Measurements from ENCODE around the gene HARBI1.

The HARBI1 gene

GRCh38 chr11:46643531-46643930 lies 26.5 kb upstream of the HARBI1 start:
- Histone ChIP-seq H3K27me3 (replicated peaks in 2 of 5; ENCODE audit: control insufficient read depth in 4 of 5, insufficient read depth in 5 of 5, low read length in 4 of 5) (no peaks in the 10 kb centered on the region), H3K36me3 (ENCODE audit: control insufficient read depth in 4 of 4, insufficient read depth in 4 of 4, low read length in 3 of 4) (peaks cover 16 to 55% (median 36%) of the 10 kb centered on the region in 4 experiments), H3K9me3 (ENCODE audit: control extremely low read depth in 1 of 5, control insufficient read depth in 4 of 5, insufficient read depth in 2 of 5, low read depth in 1 of 5, low read length in 4 of 5) (no peaks in the 10 kb centered on the region), H3K4me3 (ENCODE audit: control insufficient read depth in 1 of 7, extremely low read depth in 1 of 7, insufficient read depth in 4 of 7, low read depth in 2 of 7, low read length in 6 of 7) (no peak overlapping the region), H3K4me1 (ENCODE audit: control extremely low read depth in 1 of 4, control insufficient read depth in 4 of 4, insufficient read depth in 4 of 4, low read length in 3 of 4) (peaks cover 0 to 3% (median 2%) of the 10 kb centered on the region in 4 experiments), H3K27ac (ENCODE audit: insufficient read depth in 1 of 2, low read depth in 1 of 2, low read length in 2 of 2, poor library complexity in 1 of 2, severe bottlenecking in 2 of 2) (no peak overlapping the region)
- POLR2A ChIA-PET: no interaction called here
- CTCF ChIA-PET: interaction anchor here (1.0 to 1.3 kb wide), 2 partner anchors 13 to 28 kb away, joined by 3 to 5 read pairs; no protein-coding TSS in a partner anchor
- WGBS (ENCODE audit: insufficient coverage): 100% methylated on average over 1 of the region's 3 CpGs
- no peak for DNase-seq

- whole genome bisulfite sequencing (ENCODE audit: insufficient coverage): 92% methylated on average over 5 of the region's 8 CpGs
- POLR2A ChIA-PET: no interaction called here
- CTCF ChIA-PET: interaction anchor here (1.0 to 1.2 kb wide), 3 partner anchors 9 to 106 kb away, joined by 3 read pairs; no protein-coding TSS in a partner anchor
- Histone ChIP-seq H3K27ac (ENCODE audit: insufficient read depth in 1 of 2, low read depth in 1 of 2, low read length in 2 of 2, poor library complexity in 1 of 2, severe bottlenecking in 2 of 2) (no peak overlapping the region), H3K4me1 (ENCODE audit: control extremely low read depth in 1 of 4, control insufficient read depth in 4 of 4, insufficient read depth in 4 of 4, low read length in 3 of 4) (peaks cover 0 to 3% (median 2%) of the 10 kb centered on the region in 4 experiments), H3K27me3 (replicated peaks in 2 of 5; ENCODE audit: control insufficient read depth in 4 of 5, insufficient read depth in 5 of 5, low read length in 4 of 5) (no peaks in the 10 kb centered on the region), H3K4me3 (ENCODE audit: control insufficient read depth in 1 of 7, extremely low read depth in 1 of 7, insufficient read depth in 4 of 7, low read depth in 2 of 7, low read length in 6 of 7) (no peak overlapping the region), H3K36me3 (ENCODE audit: control insufficient read depth in 4 of 4, insufficient read depth in 4 of 4, low read length in 3 of 4) (peaks cover 18 to 52% (median 35%) of the 10 kb centered on the region in 4 experiments), H3K9me3 (ENCODE audit: control extremely low read depth in 1 of 5, control insufficient read depth in 4 of 5, insufficient read depth in 2 of 5, low read depth in 1 of 5, low read length in 4 of 5) (no peaks in the 10 kb centered on the region)
- DNase-seq: peak in 2 of 3 donors; percentile 9 to 41
Observed at GRCh38 chr11:46642627-46643335, 25.8 kb upstream of the HARBI1 start.

- 100% methylated on average over 2 of the region's 3 CpGs for WGBS (ENCODE audit: insufficient coverage)
- Histone ChIP-seq H3K4me1 (ENCODE audit: control extremely low read depth in 1 of 4, control insufficient read depth in 4 of 4, insufficient read depth in 4 of 4, low read length in 3 of 4) (peaks cover 0 to 3% (median 2%) of the 10 kb centered on the region in 4 experiments), H3K27ac (ENCODE audit: insufficient read depth in 1 of 2, low read depth in 1 of 2, low read length in 2 of 2, poor library complexity in 1 of 2, severe bottlenecking in 2 of 2) (no peak overlapping the region), H3K36me3 (ENCODE audit: control insufficient read depth in 4 of 4, insufficient read depth in 4 of 4, low read length in 3 of 4) (peaks cover 14 to 44% (median 29%) of the 10 kb centered on the region in 4 experiments), H3K27me3 (replicated peaks in 2 of 5; ENCODE audit: control insufficient read depth in 4 of 5, insufficient read depth in 5 of 5, low read length in 4 of 5) (no peaks in the 10 kb centered on the region), H3K4me3 (ENCODE audit: control insufficient read depth in 1 of 7, extremely low read depth in 1 of 7, insufficient read depth in 4 of 7, low read depth in 2 of 7, low read length in 6 of 7) (no peak overlapping the region), H3K9me3 (ENCODE audit: control extremely low read depth in 1 of 5, control insufficient read depth in 4 of 5, insufficient read depth in 2 of 5, low read depth in 1 of 5, low read length in 4 of 5) (no peaks in the 10 kb centered on the region)
- ChIA-PET CTCF (interaction anchor here (0.7 to 1.6 kb wide), 3 partner anchors 11 to 25 kb away, joined by 3 to 5 read pairs (median 3); no protein-coding TSS in a partner anchor), POLR2A (interaction anchor here (0.7 kb wide), 1 partner anchor 35 kb away, joined by 3 read pairs; no protein-coding TSS in a partner anchor)
- DNase-seq: no peak
Observed at GRCh38 chr11:46641639-46642038, 24.6 kb upstream of the HARBI1 start.

- no peak overlapping the region for H3K4me3 ChIP-seq (ENCODE audit: control insufficient read depth in 1 of 7, extremely low read depth in 1 of 7, insufficient read depth in 4 of 7, low read depth in 2 of 7, low read length in 6 of 7)
- DNase-seq: no peak
- H3K36me3 ChIP-seq (ENCODE audit: control insufficient read depth in 4 of 4, insufficient read depth in 4 of 4, low read length in 3 of 4): peaks cover 13 to 41% (median 23%) of the 10 kb centered on the region in 4 experiments
- H3K27ac ChIP-seq (ENCODE audit: insufficient read depth in 1 of 2, low read depth in 1 of 2, low read length in 2 of 2, poor library complexity in 1 of 2, severe bottlenecking in 2 of 2): no peak overlapping the region
- 100% methylated on average over 3 of the region's 6 CpGs for WGBS (ENCODE audit: insufficient coverage)
- no peaks in the 10 kb centered on the region for H3K27me3 ChIP-seq (replicated peaks in 2 of 5; ENCODE audit: control insufficient read depth in 4 of 5, insufficient read depth in 5 of 5, low read length in 4 of 5)
- no peaks in the 10 kb centered on the region for H3K9me3 ChIP-seq (ENCODE audit: control extremely low read depth in 1 of 5, control insufficient read depth in 4 of 5, insufficient read depth in 2 of 5, low read depth in 1 of 5, low read length in 4 of 5)
- CTCF ChIA-PET: interaction anchor here (1.2 to 1.6 kb wide), 2 partner anchors 9 to 19 kb away, joined by 3 to 5 read pairs; no protein-coding TSS in a partner anchor
- POLR2A ChIA-PET: no interaction called here
- peaks cover 0 to 3% (median 2%) of the 10 kb centered on the region in 4 experiments for H3K4me1 ChIP-seq (ENCODE audit: control extremely low read depth in 1 of 4, control insufficient read depth in 4 of 4, insufficient read depth in 4 of 4, low read length in 3 of 4)
Observed at GRCh38 chr11:46640036-46640788, 23.2 kb upstream of the HARBI1 start.

- H3K4me3 ChIP-seq (ENCODE audit: control insufficient read depth in 1 of 7, extremely low read depth in 1 of 7, insufficient read depth in 4 of 7, low read depth in 2 of 7, low read length in 6 of 7): no peak overlapping the region
- peaks cover 8 to 37% (median 20%) of the 10 kb centered on the region in 4 experiments for H3K36me3 ChIP-seq (ENCODE audit: control insufficient read depth in 4 of 4, insufficient read depth in 4 of 4, low read length in 3 of 4)
- H3K9me3 ChIP-seq (ENCODE audit: control extremely low read depth in 1 of 5, control insufficient read depth in 4 of 5, insufficient read depth in 2 of 5, low read depth in 1 of 5, low read length in 4 of 5): no peaks in the 10 kb centered on the region
- ChIA-PET CTCF (interaction anchor here (0.6 to 1.2 kb wide), 3 partner anchors 8 to 149 kb away, joined by 3 read pairs; no protein-coding TSS in a partner anchor), POLR2A (no interaction called here)
- DNase-seq: peak in 1 of 3 donors; percentile 9
- H3K4me1 ChIP-seq (ENCODE audit: control extremely low read depth in 1 of 4, control insufficient read depth in 4 of 4, insufficient read depth in 4 of 4, low read length in 3 of 4): peaks cover 0 to 3% (median 2%) of the 10 kb centered on the region in 4 experiments
- H3K27me3 ChIP-seq (replicated peaks in 2 of 5; ENCODE audit: control insufficient read depth in 4 of 5, insufficient read depth in 5 of 5, low read length in 4 of 5): no peaks in the 10 kb centered on the region
- WGBS (ENCODE audit: insufficient coverage): 90% methylated on average over 3 of the region's 7 CpGs
- H3K27ac ChIP-seq (ENCODE audit: insufficient read depth in 1 of 2, low read depth in 1 of 2, low read length in 2 of 2, poor library complexity in 1 of 2, severe bottlenecking in 2 of 2): no peak overlapping the region
Observed at GRCh38 chr11:46639197-46639839, 22.3 kb upstream of the HARBI1 start.

- Histone ChIP-seq H3K27ac (ENCODE audit: insufficient read depth in 1 of 2, low read depth in 1 of 2, low read length in 2 of 2, poor library complexity in 1 of 2, severe bottlenecking in 2 of 2) (no peak overlapping the region), H3K4me1 (ENCODE audit: control extremely low read depth in 1 of 4, control insufficient read depth in 4 of 4, insufficient read depth in 4 of 4, low read length in 3 of 4) (peaks cover 0 to 3% (median 2%) of the 10 kb centered on the region in 4 experiments), H3K36me3 (ENCODE audit: control insufficient read depth in 4 of 4, insufficient read depth in 4 of 4, low read length in 3 of 4) (peaks cover 8 to 30% (median 15%) of the 10 kb centered on the region in 4 experiments), H3K27me3 (replicated peaks in 2 of 5; ENCODE audit: control insufficient read depth in 4 of 5, insufficient read depth in 5 of 5, low read length in 4 of 5) (no peaks in the 10 kb centered on the region), H3K9me3 (ENCODE audit: control extremely low read depth in 1 of 5, control insufficient read depth in 4 of 5, insufficient read depth in 2 of 5, low read depth in 1 of 5, low read length in 4 of 5) (no peaks in the 10 kb centered on the region), H3K4me3 (ENCODE audit: control insufficient read depth in 1 of 7, extremely low read depth in 1 of 7, insufficient read depth in 4 of 7, low read depth in 2 of 7, low read length in 6 of 7) (no peak overlapping the region)
- DNase-seq: no peak
- WGBS (ENCODE audit: insufficient coverage): 92% methylated on average over 4 of the region's 5 CpGs
- ChIA-PET POLR2A (no interaction called here), CTCF (interaction anchor here (0.9 kb wide), 1 partner anchor 176 kb away, joined by 3 read pairs; no protein-coding TSS in a partner anchor)
Observed at GRCh38 chr11:46637546-46637945, 20.5 kb upstream of the HARBI1 start.

Data from common myeloid progenitor, CD34-positive (primary cell).